H1 (cell line): ENCODE measurements around the gene DRC3. TPM values are rescaled to one million over a fixed set of nuclear protein-coding genes. Genes with fewer than 3 reads are reported as not detected.

Experiments used
- CTCF ChIA-PET: fragments of 300-600 bp; sonication (Branson Sonifier 250); formaldehyde crosslinking; loops from one replicate; lab custom pipeline; 2021; ENCODE audit not compliant: partially characterized antibody; lab: Charles Lee
- POLR2A ChIA-PET: fragments of 300-600 bp; sonication (Branson Sonifier 250); formaldehyde crosslinking; loops from one replicate; lab custom pipeline; 2021; ENCODE audit warnings: inconsistent platforms; ENCODE audit not compliant: partially characterized antibody; lab: Charles Lee
- DNase-seq, 2 experiments: peaks; one replicate each; pipeline versions ENCODE4 v3.0.0 to v3.0.0-alpha.2; 2010 to 2022; ENCODE audit warnings: low spot score in 2 of 2, low read depth in 1 of 2, mixed read lengths in 1 of 2
- FAIRE-seq: peaks from 2 replicates; lab custom pipeline; 2011; peaks lifted over from hg19 to GRCh38; lab: Jason Lieb, UNC
- H2AFZ ChIP-seq: 2 replicates; pipeline ENCODE4 v1.8.1; 2012; ENCODE audit warnings: low read length, inconsistent platforms
- H2AK5ac ChIP-seq: 2 replicates; pipeline ENCODE4 v1.6.1; 2013; ENCODE audit warnings: low read depth, low read length
- H2BK120ac ChIP-seq: replicated peaks from 2 replicates; pipeline ENCODE3; 2013; ENCODE audit warnings: low read depth, low read length, inconsistent platforms
- H2BK12ac ChIP-seq: 2 replicates; pipeline ENCODE4 v1.6.1; 2013; ENCODE audit warnings: low read depth, low read length
- H2BK15ac ChIP-seq: 2 replicates; pipeline ENCODE4 v1.6.1; 2013; ENCODE audit warnings: low read length
- H2BK20ac ChIP-seq: 2 replicates; pipeline ENCODE4 v1.6.1; 2013; ENCODE audit warnings: low read length
- H2BK5ac ChIP-seq: 2 replicates; pipeline ENCODE4 v1.6.1; 2013; ENCODE audit warnings: low read depth, low read length
- H3K14ac ChIP-seq: 2 replicates; pipeline ENCODE4 v1.6.1; 2013; ENCODE audit warnings: inconsistent platforms; ENCODE audit not compliant: insufficient read length
- H3K18ac ChIP-seq: 2 replicates; pipeline ENCODE4 v1.6.1; 2013; ENCODE audit warnings: low read length; ENCODE audit errors: extremely low read depth
- H3K23ac ChIP-seq: 2 replicates; pipeline ENCODE4 v1.6.1; 2013; ENCODE audit warnings: inconsistent platforms; ENCODE audit not compliant: insufficient read length
- H3K23me2 ChIP-seq: 2 replicates; pipeline ENCODE4 v1.6.1; 2013; ENCODE audit warnings: low read depth, low read length
- H3K27ac ChIP-seq: 2 replicates; pipeline ENCODE4 v1.6.1; 2011; ENCODE audit warnings: low read depth, low read length, inconsistent platforms
- H3K27me3 ChIP-seq, 4 experiments: replicated peaks in 1 of 4; 1 replicate in 1 of 4; 2 replicates in 3 of 4; pipeline versions ENCODE4 v1.6.1 to v1.8.1; 2011 to 2013; ENCODE audit warnings: low read length in 3 of 4, mild to moderate bottlenecking in 3 of 4, inconsistent platforms in 2 of 4, mixed read lengths in 2 of 4, moderate library complexity in 1 of 4; ENCODE audit not compliant: control insufficient read depth in 3 of 4, insufficient read depth in 3 of 4; ENCODE audit errors: extremely low read depth in 1 of 4
- H3K36me3 ChIP-seq, 4 experiments: 2 replicates each; pipeline versions ENCODE4 v1.6.1 to v1.8.1; 2011 to 2013; ENCODE audit warnings: mild to moderate bottlenecking in 4 of 4, low read length in 3 of 4, moderate library complexity in 2 of 4, control low read depth in 1 of 4, inconsistent platforms in 1 of 4; ENCODE audit not compliant: insufficient read depth in 4 of 4, control insufficient read depth in 2 of 4
- H3K4ac ChIP-seq: replicated peaks from 2 replicates; pipeline ENCODE3; 2013; ENCODE audit warnings: low read length, low read depth, mixed read lengths, inconsistent platforms; ENCODE audit not compliant: insufficient read length
- H3K4me1 ChIP-seq, 4 experiments: replicated peaks in 1 of 4; 1 replicate in 1 of 4; 2 replicates in 3 of 4; pipeline versions ENCODE4 v1.6.1 to v1.8.1; 2011 to 2013; ENCODE audit warnings: low read length in 3 of 4, inconsistent platforms in 2 of 4, mixed read lengths in 1 of 4; ENCODE audit not compliant: insufficient read depth in 4 of 4, control insufficient read depth in 3 of 4
- H3K4me2 ChIP-seq, 2 experiments: 2 replicates each; pipeline versions ENCODE4 v1.6.1 to v1.8.1; 2011 to 2013; ENCODE audit warnings: low read depth in 2 of 2, low read length in 2 of 2, control low read depth in 1 of 2, inconsistent platforms in 1 of 2, mild to moderate bottlenecking in 1 of 2; ENCODE audit not compliant: insufficient read depth in 1 of 2
- H3K4me3 ChIP-seq, 4 experiments: fragments of 200-600, 300-600 bp in 1 of 4; sonication (generic), shearing (Covaris generic), sonication (Bioruptor Twin) in 1 of 4; 2 replicates each; pipeline versions ENCODE4 v1.5.1 to v1.8.1; 2011 to 2016; ENCODE audit warnings: low read length in 4 of 4, low read depth in 3 of 4, control low read depth in 2 of 4, inconsistent platforms in 2 of 4, mild to moderate bottlenecking in 2 of 4, mixed read lengths in 1 of 4, moderate library complexity in 1 of 4; ENCODE audit not compliant: insufficient read depth in 2 of 4; ENCODE audit errors: extremely low read depth in 1 of 4
- H3K56ac ChIP-seq: replicated peaks from 2 replicates; pipeline ENCODE3; 2013; ENCODE audit warnings: low read depth, mild to moderate bottlenecking, mixed read lengths, low read length, inconsistent platforms; ENCODE audit not compliant: insufficient read length
- H3K79me1 ChIP-seq: 2 replicates; pipeline ENCODE4 v1.6.1; 2013; ENCODE audit warnings: low read depth, low read length, control low read depth
- H3K79me2 ChIP-seq, 2 experiments: 2 replicates each; pipeline versions ENCODE4 v1.6.1 to v1.8.1; 2012 to 2013; ENCODE audit warnings: low read length in 2 of 2, mild to moderate bottlenecking in 2 of 2, inconsistent platforms in 1 of 2; ENCODE audit not compliant: insufficient read depth in 2 of 2, control insufficient read depth in 1 of 2
- H3K9ac ChIP-seq, 4 experiments: replicated peaks in 1 of 4; 1 replicate in 1 of 4; 2 replicates in 3 of 4; pipeline versions ENCODE4 v1.6.1 to v1.8.1; 2011 to 2013; ENCODE audit warnings: low read depth in 3 of 4, low read length in 3 of 4, control low read depth in 2 of 4, mild to moderate bottlenecking in 2 of 4, moderate library complexity in 2 of 4, inconsistent platforms in 1 of 4; ENCODE audit errors: extremely low read depth in 1 of 4
- H3K9me3 ChIP-seq, 2 experiments: 2 replicates each; pipeline versions ENCODE4 v1.6.1 to v1.8.1; 2012 to 2013; ENCODE audit warnings: mild to moderate bottlenecking in 2 of 2, moderate library complexity in 2 of 2, control low read depth in 1 of 2, inconsistent platforms in 1 of 2, low read depth in 1 of 2, low read length in 1 of 2, mixed read lengths in 1 of 2; ENCODE audit not compliant: insufficient read depth in 2 of 2
- H4K20me1 ChIP-seq, 2 experiments: replicated peaks in 1 of 2; 2 replicates each; pipeline versions ENCODE3 to v1.8.1; 2011 to 2013; ENCODE audit warnings: inconsistent platforms in 2 of 2, low read length in 2 of 2, mild to moderate bottlenecking in 1 of 2; ENCODE audit not compliant: insufficient read depth in 2 of 2, control insufficient read depth in 1 of 2
- H4K5ac ChIP-seq: 2 replicates; pipeline ENCODE4 v1.6.1; 2013; ENCODE audit warnings: low read length, low read depth, mixed read lengths, inconsistent platforms; ENCODE audit not compliant: insufficient read length
- H4K8ac ChIP-seq: 2 replicates; pipeline ENCODE4 v1.8.0; 2013; ENCODE audit warnings: mild to moderate bottlenecking, moderate library complexity, low read length, inconsistent platforms; ENCODE audit not compliant: insufficient read depth; ENCODE audit errors: extremely low read depth
- H4K91ac ChIP-seq: replicated peaks from 2 replicates; pipeline ENCODE3; 2013; ENCODE audit warnings: low read length, mixed read lengths, inconsistent platforms; ENCODE audit not compliant: insufficient read length
- BCL11A ChIP-seq, 2 experiments: IDR thresholded peaks; one replicate each; pipeline ENCODE4 v1.6.1; 2011; ENCODE audit warnings: low read depth in 2 of 2, low read length in 2 of 2, mild to moderate bottlenecking in 2 of 2
- CBX8 ChIP-seq: fragments of 300-800, 300-1000 bp; sonication (generic); IDR thresholded peaks from 2 replicates; pipeline ENCODE4 v1.7.1; 2016; ENCODE audit warnings: low read depth, low read length, borderline replicate concordance
- SRF ChIP-seq: IDR thresholded peaks from 2 replicates; pipeline ENCODE4 v1.6.1; 2011; ENCODE audit warnings: mild to moderate bottlenecking, low read depth, low read length, moderate library complexity
- SUZ12 ChIP-seq: fragments of 200-600 bp; sonication (generic); IDR thresholded peaks from 2 replicates; pipeline ENCODE4 v1.6.1; 2012; ENCODE audit warnings: mild to moderate bottlenecking, inconsistent platforms, low read length, moderate library complexity, mixed read lengths
- YY1 ChIP-seq: IDR thresholded peaks from 2 replicates; pipeline ENCODE4 v1.6.1; 2011; ENCODE audit warnings: low read depth, mild to moderate bottlenecking, low read length
- WGBS, 2 experiments: shearing (Covaris generic) in 1 of 2; methylation state at CpG; one replicate each; pipeline versions ENCODE4 v1.1.6 to v1.1.7; 2013 to 2015; ENCODE audit warnings: low lambda C conversion rate in 2 of 2, mixed read lengths in 2 of 2, inconsistent platforms in 1 of 2, low coverage in 1 of 2, missing lambda C conversion rate in 1 of 2; ENCODE audit not compliant: insufficient replicate concordance in 2 of 2, insufficient coverage in 1 of 2, insufficient read length in 1 of 2; ENCODE audit errors: extremely low coverage in 1 of 2, missing lambda C conversion rate in 1 of 2; 5-methylcytosine and 5-hydroxymethylcytosine counted together
- polyA plus RNA-seq, 7 experiments: library from polyadenylated mRNA; depleted of rRNA in 3 of 7; stranded (reverse) in 5 of 7; unstranded in 2 of 7; fragments of >200 nt in 5 of 7; fragments of 200-250 nt in 2 of 7; gene quantifications; 1 replicate in 5 of 7; 2 replicates in 1 of 7; 4 replicates in 1 of 7; pipeline versions ENCODE4 v1.2.1 to v1.2.3, GENCODE V29; 2011 to 2013; ENCODE audit warnings: missing spikeins in 2 of 7, mixed read lengths in 2 of 7
- total RNA-seq: library from RNA; stranded (reverse); fragmentation: NEBNext Ultra II Directional; extraction: Animal tissue kit (Norgen Biotek cat#: 25700); gene quantifications from 2 replicates; pipeline ENCODE4 v1.2.1, GENCODE V29; 2021

The DRC3 gene
- total and polyA plus RNA-seq, 2 of the 8 experiments (the other 6 are each of a cell fraction or from before 2014, with no cell fraction given): 0.59 TPM; not detected in 1

DNA sequence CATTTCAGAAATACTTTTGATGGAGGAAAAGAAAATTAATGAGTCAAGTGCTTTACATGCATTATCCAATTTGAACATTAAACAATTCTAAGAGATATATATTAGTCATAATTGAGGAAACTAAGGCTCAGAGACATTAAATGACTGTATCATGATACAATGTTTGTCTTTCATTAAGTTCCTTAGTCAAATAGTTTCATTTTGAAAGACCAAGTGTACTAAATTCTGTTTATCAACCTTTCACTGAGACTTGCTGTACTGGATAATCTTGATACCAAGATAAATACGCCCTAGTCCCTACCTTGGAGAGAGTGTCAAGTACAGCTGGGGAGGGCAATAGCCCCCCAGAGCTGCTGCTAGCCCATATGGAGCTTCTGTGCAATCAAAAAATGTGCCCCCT, 24.7 kb upstream of the DRC3 start:
- Histone ChIP-seq H3K14ac (no peak overlapping the region), H3K9ac (no peak overlapping the region), H4K20me1 (no peaks in the 10 kb centered on the region), H3K79me1 (no peaks in the 10 kb centered on the region), H4K8ac (no peak overlapping the region), H3K4me2 (no peak overlapping the region), H2AK5ac (no peak overlapping the region), H4K91ac (no peak overlapping the region), H2BK120ac (no peak overlapping the region), H3K79me2 (no peaks in the 10 kb centered on the region), H3K4me1 (peaks cover 10 to 12% (median 11%) of the 10 kb centered on the region in 4 experiments), H3K23me2 (no peaks in the 10 kb centered on the region), H3K27me3 (no peaks in the 10 kb centered on the region), H2BK12ac (no peak overlapping the region), H3K36me3 (no peaks in the 10 kb centered on the region), H4K5ac (no peak overlapping the region), H3K9me3 (no peaks in the 10 kb centered on the region), H3K18ac (no peak overlapping the region), H3K23ac (no peak overlapping the region), H3K4ac (no peak overlapping the region), H3K4me3 (no peak overlapping the region), H3K56ac (no peak overlapping the region), H2BK5ac (no peak overlapping the region), H2BK20ac (no peak overlapping the region), H2AFZ (no peak overlapping the region), H2BK15ac (no peak overlapping the region), H3K27ac (no peak overlapping the region)
- 75% methylated on average over 1 of the region's 1 CpG; no CpG with 5 or more reads in 1 of the 2 experiments for WGBS, 2 experiments
- FAIRE-seq (no peak), DNase-seq (no peak)
- ChIA-PET CTCF (interaction anchor here (1.4 to 1.9 kb wide), 6 partner anchors 10 to 29 kb away, joined by 3 to 9 read pairs (median 4); no protein-coding TSS in a partner anchor), POLR2A (no interaction called here)
- no peak for TF ChIP-seq BCL11A (IDR thresholded peaks at IDR 0.05; ENCODE audit: low read depth in 2 of 2, low read length in 2 of 2)
- TF ChIP-seq SRF: no peak
- TF ChIP-seq SUZ12: no peak
- no peak for TF ChIP-seq YY1
- TF ChIP-seq CBX8: no peak
